A204.1 (cell line): ENCODE measurements around the gene PRKAR2B.
A peak's percentile ranks its signal among the peaks of the same experiment; 100 is the strongest.

Experiments used
- FAIRE-seq: peaks from 2 replicates; lab custom pipeline; 2012; peaks lifted over from hg19 to GRCh38; lab: Jason Lieb, UNC

The PRKAR2B gene

DNA sequence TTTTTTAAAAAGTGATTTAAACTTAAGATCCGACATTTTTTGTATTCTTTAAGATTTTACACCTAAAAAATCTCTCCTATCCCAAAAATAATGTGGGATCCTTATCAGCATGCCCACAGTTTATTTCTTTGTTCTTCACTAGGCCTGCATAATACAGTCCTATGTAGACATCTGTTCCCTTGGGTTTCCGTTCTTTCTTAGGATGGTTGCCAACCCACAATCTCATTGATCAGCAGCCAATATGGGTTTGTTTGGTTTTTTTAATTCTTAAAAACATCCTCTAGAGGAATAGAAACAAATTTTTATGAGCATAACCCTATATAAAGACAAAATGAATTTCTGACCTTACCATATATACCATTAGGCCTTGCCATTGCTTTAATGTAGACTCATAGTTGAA, 115.9 kb downstream of the PRKAR2B start:
- FAIRE-seq, result no peak

DNA sequence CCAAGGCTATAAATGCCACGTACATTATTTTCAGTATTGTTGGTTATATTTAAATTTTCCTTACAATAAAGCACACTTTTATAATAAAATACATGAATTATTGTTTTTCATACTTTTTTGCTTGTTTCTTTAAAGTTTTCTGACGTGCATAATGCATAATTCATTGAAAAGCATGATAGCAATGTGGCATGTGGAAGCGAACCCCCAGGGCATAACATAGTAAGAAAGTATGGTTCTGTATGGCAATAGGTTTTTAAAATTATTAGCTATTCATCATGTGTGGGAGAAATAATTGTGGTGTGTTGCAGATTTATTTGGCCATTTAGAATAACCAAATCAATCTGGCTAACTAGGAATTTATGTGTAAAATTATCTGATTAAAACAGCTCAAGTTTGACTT, 116.9 kb downstream of the PRKAR2B start:
- FAIRE-seq, result no peak

DNA sequence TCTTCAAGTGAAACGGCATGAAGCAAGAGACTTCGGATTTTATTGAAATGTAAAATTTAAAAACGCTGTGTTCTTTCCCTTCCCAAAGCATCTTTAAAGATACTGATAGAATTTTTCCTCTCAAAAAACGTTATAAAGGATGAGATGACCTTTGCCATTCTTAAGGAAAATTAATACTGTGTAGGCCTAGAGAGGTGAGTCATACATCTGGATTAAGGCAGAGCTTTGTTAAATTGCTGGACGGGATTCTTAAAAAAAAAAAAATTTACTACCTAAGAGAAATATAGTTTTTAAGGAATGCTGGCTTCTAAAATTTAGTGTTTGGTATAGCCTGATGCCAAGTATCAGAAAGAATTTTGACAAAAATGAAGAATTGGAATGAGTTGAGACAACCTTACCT, 118.0 kb downstream of the PRKAR2B start:
- FAIRE-seq, result no peak

DNA sequence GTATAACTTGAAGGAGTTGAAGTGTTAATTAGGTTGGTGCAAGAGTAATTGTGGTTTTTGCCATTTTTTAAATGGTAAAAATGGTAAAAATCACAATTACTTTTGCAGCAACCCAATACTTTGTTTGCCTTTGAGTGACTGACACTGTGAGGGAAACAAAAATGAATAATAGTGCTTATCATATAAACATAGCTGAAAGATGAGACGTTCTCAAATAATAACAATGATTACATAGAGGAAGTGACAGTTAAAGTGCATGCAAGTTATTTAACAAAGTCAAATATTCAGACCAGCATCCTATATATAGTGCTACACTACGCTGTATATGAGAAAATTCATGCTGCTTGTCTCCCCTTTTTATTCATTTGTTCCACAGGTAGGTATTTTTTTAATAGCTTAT, 119.6 kb downstream of the PRKAR2B start:
- no peak for FAIRE-seq

DNA sequence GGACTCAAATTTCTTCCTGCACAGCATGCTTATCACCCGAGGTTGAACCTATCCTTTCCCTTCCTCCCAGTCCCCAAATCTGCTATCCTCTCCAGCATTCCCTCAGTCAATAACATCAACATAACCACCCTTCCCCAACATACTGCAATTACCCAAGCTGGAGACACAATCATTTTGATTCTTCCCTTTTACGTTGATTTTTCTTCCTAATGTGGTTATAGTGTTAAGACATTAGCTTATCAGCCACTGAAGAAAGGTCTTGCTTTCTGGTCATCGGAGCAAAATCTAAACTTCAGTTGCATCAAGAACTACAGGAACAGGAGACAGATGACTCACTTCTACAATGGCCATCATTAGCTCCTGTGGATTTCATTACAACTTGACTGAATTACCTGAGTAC, 120.8 kb downstream of the PRKAR2B start:
- FAIRE-seq, result no peak

DNA sequence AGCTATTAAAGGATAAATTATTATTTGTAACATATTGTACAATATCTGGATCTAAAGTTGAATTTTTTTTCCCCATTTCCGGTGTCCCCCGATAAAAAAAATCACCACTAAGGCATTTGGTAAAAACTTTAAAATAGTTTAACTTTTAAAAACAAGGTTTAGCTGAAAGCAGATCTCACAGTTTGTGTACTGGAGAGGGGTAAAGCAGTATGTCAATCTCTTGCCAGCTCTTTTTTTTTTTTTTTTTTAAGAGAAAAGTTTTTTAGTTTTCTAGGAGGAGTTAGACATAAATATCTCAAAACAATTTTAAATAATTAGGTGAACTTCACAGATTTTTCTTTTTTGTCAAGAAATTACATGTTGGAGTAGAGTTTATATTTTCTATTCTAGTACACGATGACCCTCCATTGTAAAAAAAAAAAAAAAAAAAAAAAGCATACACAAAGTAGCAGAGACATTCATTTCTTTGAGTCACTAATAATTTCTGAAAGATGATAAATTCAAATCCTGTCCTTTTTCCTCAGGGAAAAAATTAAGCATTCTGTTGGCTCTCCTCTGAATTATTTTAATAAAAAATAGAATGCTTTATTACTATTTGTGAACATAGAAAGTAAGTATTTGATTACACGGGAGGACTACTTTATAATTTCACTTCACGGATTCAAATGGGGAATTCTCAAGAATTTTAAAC, 122.4 kb downstream of the PRKAR2B start:
- FAIRE-seq, result peak; percentile 3

DNA sequence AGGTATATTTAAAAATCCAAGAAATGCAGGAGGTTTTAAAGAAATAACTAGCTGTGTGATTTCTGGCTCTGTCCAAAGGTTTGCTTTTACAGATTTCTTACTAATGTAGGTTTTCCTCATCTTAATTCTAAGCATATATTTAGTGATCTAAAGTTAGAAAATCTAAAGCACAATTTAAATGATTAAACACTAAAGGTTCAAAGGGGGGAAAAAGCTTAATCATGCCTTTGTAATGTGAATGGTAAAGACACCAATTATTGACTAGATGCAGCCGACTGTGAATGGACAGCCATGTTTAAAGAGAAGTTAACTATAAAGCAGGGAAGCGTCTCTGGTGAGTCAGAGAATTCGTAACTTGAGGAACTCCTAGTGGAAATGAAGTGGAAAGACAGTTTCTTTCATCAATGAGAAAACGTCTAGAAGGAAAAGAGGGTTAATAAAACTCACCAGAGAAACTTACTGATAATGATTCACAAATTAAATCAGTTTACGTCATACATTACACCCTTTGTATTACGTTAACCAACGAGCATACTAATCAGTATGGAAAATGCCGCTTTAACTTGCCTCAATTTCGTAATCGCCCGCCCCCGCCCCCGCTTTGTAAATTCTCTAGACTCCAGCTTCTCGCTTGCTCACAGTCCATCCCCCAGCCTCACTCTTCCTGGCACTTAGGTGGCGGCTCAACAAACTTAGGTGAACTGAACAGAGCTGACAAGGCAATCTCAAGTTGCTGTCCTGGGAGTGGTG, 123.2 kb downstream of the PRKAR2B start:
- FAIRE-seq, result peak; percentile 97

DNA sequence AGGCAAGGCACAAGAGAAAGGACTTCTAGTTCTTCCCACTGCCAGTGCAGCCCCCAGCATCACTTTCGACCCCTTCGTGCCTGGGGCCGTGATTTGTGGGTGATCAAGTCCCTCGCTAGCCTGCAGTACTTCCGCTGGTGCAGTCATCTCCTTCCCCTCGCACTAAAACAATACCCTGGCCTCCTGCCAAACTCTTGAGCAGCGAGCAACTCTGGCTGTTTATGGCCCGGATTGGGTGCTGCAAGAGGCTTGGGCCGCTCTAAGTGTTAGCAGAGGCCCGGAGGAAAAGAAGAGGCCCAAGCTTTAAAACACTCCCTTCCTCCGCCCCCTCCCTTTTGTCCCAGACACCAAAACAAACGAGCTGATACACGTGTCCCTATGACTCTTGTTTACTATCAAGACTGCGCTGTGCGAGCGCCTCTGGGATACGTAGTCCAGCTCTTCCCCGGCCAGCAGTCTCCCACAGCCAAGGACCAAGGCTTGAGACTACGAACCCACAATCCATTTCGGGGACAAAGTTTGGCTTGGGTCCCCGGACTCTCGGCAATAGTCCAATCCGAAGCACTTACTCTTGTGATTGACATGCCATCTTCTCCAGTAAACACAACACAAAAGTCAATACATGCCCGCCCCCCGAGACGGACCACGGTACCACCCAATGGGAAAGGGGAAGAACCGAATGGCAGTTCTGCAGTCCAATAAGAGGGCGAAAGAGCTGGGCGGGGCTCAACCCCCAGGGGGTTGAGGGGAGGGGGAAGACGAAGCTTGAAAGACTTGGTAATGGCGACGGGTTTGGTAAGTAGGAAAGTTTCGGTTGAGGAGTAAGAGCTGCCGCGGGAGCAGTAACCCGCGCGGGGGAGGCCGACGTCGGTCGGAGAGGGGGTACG, 124.0 kb downstream of the PRKAR2B start, which contains the start of gene HBP1:
Gene HBP1, plus strand, starts transcription at position 771 of the 887 bp plus-strand sequence. CDS start 10,891 bp downstream, outside the sequence.
- FAIRE-seq, result peak; percentile 99

DNA sequence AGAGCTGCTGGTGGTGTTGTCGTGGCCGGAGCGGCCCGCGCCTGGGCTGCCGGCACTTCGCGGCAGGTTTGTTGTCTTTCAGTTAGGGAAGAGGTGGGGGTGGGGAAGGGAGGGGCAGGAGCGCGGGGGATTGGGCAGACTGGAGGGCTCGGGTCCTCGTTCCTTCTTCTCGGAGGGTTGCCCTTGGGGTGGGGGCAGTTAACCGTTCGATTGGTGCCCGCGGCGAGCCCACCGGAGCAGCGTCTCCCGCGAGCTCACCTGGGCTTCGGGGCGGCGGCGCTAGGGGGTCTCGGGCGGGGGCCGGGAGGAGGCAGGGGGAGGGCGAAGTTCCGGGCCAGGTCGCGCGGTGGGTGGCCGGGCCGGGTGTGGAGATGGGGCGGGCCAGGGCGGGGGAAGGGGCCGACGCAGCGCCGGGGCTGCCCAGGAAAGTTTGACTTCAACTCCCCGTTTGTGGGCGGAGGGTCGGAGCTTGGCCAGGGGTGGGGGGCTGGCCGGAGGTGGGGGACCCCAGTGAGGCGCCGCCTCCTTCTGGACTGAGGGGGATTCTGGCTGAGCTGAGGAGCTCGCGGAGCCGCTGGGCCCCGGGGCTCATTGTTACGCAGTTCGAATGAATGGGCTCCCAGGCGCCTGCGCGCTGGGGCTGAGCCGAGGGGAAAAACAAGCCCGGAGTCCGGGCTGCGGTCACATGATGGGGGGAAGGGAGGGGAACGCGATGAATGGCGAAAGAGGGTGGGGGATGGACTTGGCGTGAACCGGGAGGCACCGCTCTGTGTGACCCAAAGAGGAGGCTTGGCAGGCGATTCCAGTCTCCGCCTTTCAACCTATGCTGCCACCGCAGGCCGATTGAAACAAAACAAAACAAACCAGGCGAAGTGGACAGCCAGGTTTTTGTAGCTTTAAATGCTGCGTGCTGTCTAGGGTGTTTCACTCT, 124.9 kb downstream of the PRKAR2B start:
- FAIRE-seq, result peak; percentile 86

DNA sequence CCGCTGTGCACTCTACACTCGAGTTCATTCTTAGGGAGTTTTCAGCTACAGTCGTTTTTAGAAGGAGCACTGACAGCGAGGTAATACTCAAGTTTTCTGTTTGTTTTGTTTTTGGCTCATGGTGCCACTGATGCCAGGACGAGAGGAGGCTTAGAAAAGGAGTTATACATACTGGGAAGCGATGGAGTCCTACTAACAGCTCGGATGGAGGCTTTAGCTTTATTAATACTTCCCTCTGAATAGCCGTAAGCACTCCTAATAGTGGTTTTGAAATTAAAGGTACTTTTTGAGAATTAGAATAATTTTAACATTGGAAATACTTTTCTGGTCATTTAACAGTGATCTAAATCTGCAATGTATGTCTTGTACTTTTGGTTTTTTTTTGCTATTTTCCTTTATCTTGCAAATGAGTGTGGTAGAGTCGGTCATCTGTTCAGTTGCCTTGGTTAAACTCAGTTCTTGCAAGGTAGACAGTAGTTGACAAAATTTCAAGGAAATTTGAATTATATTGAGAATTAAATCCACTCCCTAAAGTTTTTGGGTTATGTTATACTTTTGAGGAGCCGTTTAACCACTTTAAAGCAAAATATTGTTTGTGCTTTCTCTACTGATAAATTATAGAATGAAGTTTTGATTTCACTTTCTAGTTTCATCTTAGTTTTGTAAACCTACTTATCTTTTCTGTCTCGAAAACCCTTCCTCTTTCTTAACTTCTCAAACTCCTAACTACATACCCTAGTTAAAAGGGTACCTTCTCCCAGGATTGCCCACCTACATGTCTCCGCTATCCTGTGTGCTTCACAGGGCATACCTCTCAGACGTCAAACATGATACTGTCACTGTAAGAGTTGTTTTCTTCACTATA, 125.8 kb downstream of the PRKAR2B start:
- FAIRE-seq, result no peak

DNA sequence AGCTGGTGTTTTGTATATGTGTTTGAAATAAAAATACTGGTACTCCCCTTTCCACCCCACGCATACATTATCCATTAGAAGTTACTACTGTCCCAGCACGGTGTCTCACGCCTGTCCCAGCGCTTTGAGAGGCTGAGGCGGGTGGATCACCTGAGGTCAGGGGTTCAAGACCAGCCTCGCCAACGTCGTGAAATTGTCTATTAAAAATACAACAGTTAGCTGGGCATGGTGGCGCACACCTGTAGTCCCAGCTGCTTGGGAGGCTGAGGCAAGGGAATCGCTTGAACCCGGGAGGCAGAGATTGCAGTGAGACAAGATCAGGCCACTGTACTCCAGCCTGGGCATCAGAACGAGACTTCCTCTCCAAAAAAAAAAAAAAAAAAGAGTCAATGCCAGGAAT, 127.0 kb downstream of the PRKAR2B start:
- FAIRE-seq, result no peak

DNA sequence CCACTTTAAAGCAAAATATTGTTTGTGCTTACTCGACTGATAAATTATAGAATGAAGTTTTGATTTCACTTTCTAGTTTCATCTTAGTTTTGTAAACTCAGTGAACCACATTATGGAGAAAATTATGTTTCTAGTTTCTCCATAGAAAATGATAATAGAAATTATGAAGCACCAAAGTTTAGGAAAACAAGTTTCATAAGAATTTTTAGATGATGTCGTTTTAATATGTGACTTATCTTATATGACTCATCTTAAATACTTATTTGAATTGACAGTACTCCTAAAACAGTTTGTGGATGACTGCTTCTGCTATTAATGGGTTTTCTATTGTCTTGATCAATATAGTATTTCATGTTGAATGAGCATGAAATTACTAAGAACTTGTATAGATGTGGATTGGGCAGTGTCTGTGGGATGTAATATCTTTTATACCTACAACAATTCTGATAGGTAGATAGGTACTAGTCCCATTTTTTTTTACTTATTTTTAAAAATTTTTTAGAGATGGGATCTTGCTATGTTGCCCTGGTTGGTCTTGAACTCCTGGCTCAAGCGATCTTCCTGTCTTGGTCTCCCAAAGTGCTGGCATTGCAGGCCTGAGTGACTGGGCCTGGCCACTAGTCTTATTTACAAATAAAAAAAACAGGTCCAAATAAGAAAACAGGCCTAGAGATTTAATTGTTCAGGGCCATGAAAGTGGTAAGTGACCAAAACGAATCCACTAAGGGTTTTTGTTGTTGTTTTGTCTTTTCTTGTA, 127.9 kb downstream of the PRKAR2B start:
- FAIRE-seq, result no peak

DNA sequence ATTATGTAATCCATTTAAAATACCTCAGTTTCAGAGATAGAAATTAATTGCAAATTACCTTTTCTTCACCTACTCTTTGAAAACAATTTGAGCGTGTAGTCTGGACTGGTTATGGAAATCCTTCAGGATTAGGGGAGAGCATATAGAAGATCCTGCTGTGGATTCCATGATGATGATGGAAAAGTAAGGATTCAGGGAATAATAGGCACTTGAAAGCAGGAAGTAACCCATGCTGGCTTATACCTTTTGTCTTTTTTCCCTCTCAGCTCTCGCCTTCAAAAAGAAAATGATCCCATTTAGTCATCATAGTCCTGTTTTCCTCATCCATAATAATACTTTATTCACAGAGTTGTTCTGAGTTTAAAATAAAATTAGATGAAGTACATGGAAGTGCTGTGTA, 128.7 kb downstream of the PRKAR2B start:
- FAIRE-seq, result no peak

DNA sequence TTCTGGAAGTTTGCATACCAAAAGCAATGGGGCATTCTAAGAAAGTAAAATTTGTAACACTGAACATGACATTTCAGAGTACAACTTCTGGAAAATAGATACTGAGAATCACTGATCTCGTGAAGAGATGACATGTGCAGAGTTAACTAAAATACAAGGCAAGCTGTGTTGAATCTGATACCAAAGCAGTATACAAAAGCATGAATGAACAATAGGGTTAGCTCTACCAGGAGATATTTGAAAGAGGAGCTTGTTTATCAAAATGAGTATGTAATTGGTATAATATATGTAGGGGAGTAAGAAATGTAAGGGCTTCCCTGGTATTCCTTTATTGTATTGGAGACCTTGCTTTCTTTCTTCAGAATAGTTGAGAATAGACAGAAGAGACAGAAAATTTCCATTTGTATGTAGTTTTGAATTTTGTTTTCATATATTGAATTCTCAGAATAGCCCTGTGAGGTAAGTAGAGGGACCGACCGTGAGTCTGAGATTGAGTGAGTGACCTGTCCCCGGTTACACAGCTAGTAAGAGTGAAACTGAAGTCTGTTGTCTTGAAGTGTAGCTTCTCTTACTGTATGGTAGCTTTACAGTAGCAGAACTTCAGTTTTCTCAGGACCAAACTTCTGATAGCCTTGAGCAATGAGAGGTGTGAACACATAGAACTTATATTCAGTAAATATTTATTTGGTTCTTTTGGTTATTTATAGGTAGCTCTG, 129.3 kb downstream of the PRKAR2B start:
- no peak for FAIRE-seq

DNA sequence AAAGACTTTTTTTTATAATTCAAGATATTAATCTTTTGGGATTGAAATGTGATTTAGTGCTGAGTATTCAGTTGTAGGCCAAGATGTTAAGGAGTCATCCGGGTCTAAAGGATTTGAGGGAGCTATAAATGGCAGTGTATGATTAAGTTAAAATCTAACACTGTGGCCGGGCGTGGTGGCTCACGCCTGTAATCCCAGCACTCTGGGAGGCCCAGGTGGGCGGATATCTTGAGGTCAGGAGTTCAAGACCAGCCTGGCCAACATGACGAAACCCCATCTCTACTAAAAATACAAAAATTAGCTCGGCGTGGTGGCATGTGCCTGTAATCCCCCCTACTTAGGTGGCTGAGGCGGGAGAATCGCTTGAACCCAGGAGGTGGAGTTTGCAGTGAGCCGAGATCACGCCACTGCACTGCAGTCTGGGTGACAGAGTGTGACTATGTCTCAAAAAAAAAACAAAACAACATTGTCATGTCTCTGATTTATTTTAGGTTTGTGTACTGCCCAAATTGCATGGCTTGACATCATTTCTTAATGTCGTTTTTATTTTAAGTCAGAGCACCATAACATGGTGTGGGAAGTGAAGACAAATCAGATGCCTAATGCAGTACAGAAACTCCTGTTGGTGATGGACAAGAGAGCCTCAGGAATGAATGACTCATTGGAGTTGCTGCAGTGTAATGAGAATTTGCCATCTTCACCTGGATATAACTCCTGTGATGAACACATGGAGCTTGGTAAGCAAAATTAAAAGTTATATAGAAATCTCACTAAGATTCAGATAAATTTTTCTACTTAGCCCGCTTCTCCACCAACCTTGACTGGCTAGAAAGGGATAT, 135.0 kb downstream of the PRKAR2B start:
- no peak for FAIRE-seq

DNA sequence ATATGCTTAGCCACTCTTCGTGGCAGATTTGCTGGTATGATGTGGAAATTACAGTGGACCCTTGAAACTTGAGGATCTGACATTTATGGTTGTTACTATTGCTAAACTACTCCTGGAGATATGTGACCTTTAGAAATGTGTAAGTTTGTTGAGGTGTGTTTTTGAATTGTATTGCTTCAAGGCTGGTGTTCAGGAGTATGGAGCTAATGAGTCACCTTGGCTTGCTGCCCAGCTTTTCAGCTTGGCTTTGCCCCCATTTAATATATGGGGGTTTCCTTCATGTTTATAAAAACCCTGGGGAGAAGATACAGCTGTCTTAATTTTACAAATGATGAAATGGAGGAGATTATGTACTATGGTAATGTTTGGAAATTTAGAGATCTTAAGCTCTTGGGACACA, 135.9 kb downstream of the PRKAR2B start:
- FAIRE-seq, result no peak

DNA sequence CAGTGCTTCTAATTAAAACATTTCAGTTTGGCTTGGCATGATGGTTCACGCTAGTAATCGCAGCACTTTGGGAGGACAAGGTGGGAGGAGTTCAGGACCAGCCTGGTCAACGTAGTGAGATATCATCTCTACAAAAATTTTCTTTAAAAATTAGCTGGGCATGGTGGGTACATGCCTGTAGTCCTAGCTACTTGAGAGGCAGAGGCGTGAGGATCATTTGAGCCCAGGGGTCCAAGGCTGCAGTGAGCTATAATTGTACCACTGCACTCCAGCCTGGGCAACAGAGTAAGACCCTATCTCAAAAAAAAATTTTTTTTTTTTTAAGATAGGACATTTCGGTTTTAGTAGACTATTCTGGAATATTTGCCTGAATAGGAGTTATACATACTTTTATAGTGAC, 136.7 kb downstream of the PRKAR2B start:
- no peak for FAIRE-seq

DNA sequence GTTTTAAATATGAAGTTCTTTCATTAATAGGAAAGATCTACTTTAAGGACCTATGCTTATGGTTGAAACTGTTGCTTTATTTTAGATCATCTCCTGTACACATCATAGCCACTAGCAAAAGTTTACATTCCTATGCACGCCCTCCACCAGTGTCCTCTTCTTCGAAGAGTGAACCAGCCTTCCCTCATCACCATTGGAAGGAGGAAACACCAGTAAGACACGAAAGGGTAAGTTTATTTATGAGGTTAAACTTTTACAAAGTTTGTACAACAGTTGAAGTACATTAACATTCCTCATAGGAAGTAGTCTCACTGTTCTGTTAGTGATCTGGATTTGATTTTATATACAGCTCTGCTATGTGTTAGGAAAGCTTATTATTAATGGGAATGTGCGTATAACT, 141.2 kb downstream of the PRKAR2B start:
- FAIRE-seq, result no peak
